ENCODE measurements around the gene AMOTL1. TPM values are rescaled to one million over a fixed set of nuclear protein-coding genes. Genes with fewer than 3 reads are reported as not detected.

The AMOTL1 gene
- polyA plus RNA-seq, 1 donor (not counting 4 experiments of a cell fraction or from before 2014, with no cell fraction given) = 86.5 TPM

DNA sequence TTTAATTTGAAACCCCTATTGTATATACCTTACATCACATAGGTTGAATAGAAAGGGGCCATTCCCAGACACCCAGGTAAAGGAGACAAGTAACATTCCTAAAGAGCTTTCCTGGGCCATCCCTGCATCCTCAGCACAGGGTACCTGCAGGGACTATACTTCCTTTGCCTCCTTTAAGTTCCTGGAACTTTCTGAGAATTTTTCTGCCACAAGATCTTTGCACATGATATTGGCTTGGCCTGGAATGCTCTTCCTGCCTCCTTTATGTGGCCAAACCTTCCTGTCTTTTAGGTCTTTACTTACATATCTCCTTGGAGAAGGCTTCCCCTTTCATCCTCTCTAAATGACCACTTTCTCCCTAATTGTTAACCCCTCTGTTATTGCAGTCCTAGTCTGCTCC lies 7.9 kb upstream of the AMOTL1 start:
- H4K20me1 ChIP-seq (ENCODE audit: control insufficient read depth, extremely low read depth, insufficient read depth, low read length) = no peaks in the 10 kb centered on the region
- TF ChIP-seq, protein P1, sequence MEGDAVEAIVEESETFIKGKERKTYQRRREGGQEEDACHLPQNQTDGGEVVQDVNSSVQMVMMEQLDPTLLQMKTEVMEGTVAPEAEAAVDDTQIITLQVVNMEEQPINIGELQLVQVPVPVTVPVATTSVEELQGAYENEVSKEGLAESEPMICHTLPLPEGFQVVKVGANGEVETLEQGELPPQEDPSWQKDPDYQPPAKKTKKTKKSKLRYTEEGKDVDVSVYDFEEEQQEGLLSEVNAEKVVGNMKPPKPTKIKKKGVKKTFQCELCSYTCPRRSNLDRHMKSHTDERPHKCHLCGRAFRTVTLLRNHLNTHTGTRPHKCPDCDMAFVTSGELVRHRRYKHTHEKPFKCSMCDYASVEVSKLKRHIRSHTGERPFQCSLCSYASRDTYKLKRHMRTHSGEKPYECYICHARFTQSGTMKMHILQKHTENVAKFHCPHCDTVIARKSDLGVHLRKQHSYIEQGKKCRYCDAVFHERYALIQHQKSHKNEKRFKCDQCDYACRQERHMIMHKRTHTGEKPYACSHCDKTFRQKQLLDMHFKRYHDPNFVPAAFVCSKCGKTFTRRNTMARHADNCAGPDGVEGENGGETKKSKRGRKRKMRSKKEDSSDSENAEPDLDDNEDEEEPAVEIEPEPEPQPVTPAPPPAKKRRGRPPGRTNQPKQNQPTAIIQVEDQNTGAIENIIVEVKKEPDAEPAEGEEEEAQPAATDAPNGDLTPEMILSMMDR (optimal IDR thresholded peaks at IDR 0.05 in 1 of 3, IDR thresholded peaks at IDR 0.05 in 1 of 3, conservative IDR thresholded peaks at IDR 0.05 in 1 of 3; ENCODE audit: extremely low read depth in 1 of 3, insufficient read depth in 2 of 3, low read length in 3 of 3) = no peak
- no peak for TF ChIP-seq EZH2 (IDR thresholded peaks at IDR 0.05; ENCODE audit: low read length)
- dilution Hi-C loops (cut with MboI; ENCODE audit: extremely low pct_ligation_motif_present, low sequenced_read_pairs) = no loop called here
- H3K4me3 ChIP-seq (ENCODE audit: control insufficient read depth in 2 of 3, extremely low read depth in 1 of 3, insufficient read depth in 2 of 3, low read depth in 1 of 3, low read length in 3 of 3) = no peak overlapping the region
- no peak overlapping the region for H2AFZ ChIP-seq (ENCODE audit: control insufficient read depth, low read length)
- DNase-seq (ENCODE audit: low read depth, low spot score) (no peak), FAIRE-seq (no peak)
- no peaks in the 10 kb centered on the region for H3K9me3 ChIP-seq (ENCODE audit: control insufficient read depth, low read depth, low read length)
- H3K36me3 ChIP-seq (ENCODE audit: control insufficient read depth in 2 of 2, extremely low read depth in 1 of 2, insufficient read depth in 2 of 2, low read length in 2 of 2) = peaks cover 8 to 18% of the 10 kb centered on the region in 2 experiments
- no peak overlapping the region for H3K27ac ChIP-seq (ENCODE audit: control insufficient read depth, insufficient read depth, low read length)
- peaks cover 2% of the 10 kb centered on the region for H3K4me1 ChIP-seq (ENCODE audit: control insufficient read depth, extremely low read depth, insufficient read depth, low read length)
- no peaks in the 10 kb centered on the region for H3K27me3 ChIP-seq (ENCODE audit: control insufficient read depth, extremely low read depth, insufficient read depth, low read length)
- H3K9me1 ChIP-seq (ENCODE audit: control insufficient read depth, extremely low read depth, insufficient read depth, low read length) = no peaks in the 10 kb centered on the region
- H3K9ac ChIP-seq (ENCODE audit: control insufficient read depth, extremely low read depth, insufficient read depth, low read length) = no peak overlapping the region
- no peak overlapping the region for H3K4me2 ChIP-seq (ENCODE audit: control insufficient read depth, extremely low read depth, insufficient read depth, low read depth, low read length)
- peaks cover 58% of the 10 kb centered on the region for H3K79me2 ChIP-seq (ENCODE audit: control insufficient read depth, insufficient read depth, low read length)

DNA sequence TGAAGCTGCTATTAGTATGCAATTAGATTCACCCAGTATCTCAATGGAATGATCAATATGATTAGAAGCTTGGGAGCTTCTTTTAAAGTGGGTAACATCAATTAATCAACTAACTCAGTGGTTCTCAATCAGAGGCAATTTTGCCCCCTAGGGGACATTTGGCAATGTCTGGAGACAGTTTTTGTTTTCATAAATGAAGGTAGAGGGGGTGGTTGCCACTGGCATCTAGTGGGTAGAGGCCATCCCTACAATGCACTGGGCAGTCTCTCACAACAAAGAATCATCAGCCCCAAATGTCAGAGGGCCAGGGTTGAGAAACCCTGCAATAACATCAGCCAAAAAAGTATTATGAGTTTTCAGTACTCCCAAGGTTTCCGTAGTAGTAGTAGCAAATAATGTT lies 5.9 kb upstream of the AMOTL1 start:
- FAIRE-seq (no peak), DNase-seq (ENCODE audit: low read depth, low spot score) (no peak)
- Histone ChIP-seq H3K9me3 (ENCODE audit: control insufficient read depth, low read depth, low read length) (no peaks in the 10 kb centered on the region), H3K4me3 (ENCODE audit: control insufficient read depth in 2 of 3, extremely low read depth in 1 of 3, insufficient read depth in 2 of 3, low read depth in 1 of 3, low read length in 3 of 3) (no peak overlapping the region), H3K79me2 (ENCODE audit: control insufficient read depth, insufficient read depth, low read length) (peaks cover 45% of the 10 kb centered on the region), H2AFZ (ENCODE audit: control insufficient read depth, low read length) (no peak overlapping the region), H3K4me2 (ENCODE audit: control insufficient read depth, extremely low read depth, insufficient read depth, low read depth, low read length) (no peak overlapping the region), H3K27ac (ENCODE audit: control insufficient read depth, insufficient read depth, low read length) (no peak overlapping the region), H4K20me1 (ENCODE audit: control insufficient read depth, extremely low read depth, insufficient read depth, low read length) (no peaks in the 10 kb centered on the region), H3K9ac (ENCODE audit: control insufficient read depth, extremely low read depth, insufficient read depth, low read length) (no peak overlapping the region), H3K4me1 (ENCODE audit: control insufficient read depth, extremely low read depth, insufficient read depth, low read length) (peaks cover 21% of the 10 kb centered on the region), H3K9me1 (ENCODE audit: control insufficient read depth, extremely low read depth, insufficient read depth, low read length) (no peaks in the 10 kb centered on the region), H3K27me3 (ENCODE audit: control insufficient read depth, extremely low read depth, insufficient read depth, low read length) (no peaks in the 10 kb centered on the region), H3K36me3 (ENCODE audit: control insufficient read depth in 2 of 2, extremely low read depth in 1 of 2, insufficient read depth in 2 of 2, low read length in 2 of 2) (peaks cover 8 to 14% of the 10 kb centered on the region in 2 experiments)
- dilution Hi-C loops (cut with MboI; ENCODE audit: extremely low pct_ligation_motif_present, low sequenced_read_pairs) = no loop called here
- TF ChIP-seq EZH2 (IDR thresholded peaks at IDR 0.05; ENCODE audit: low read length) = no peak
- TF ChIP-seq, protein P1 (optimal IDR thresholded peaks at IDR 0.05 in 1 of 3, IDR thresholded peaks at IDR 0.05 in 1 of 3, conservative IDR thresholded peaks at IDR 0.05 in 1 of 3; ENCODE audit: extremely low read depth in 1 of 3, insufficient read depth in 2 of 3, low read length in 3 of 3) = peak; percentile 16 to 66 (median 35)

Measured in keratinocyte (primary cell).